GM19467 (cell line): Measurements from ENCODE around the gene ABCC9.
"Not testable (repeated sequence)": the region's sequence is repeated elsewhere in the genome, so short reads cannot be mapped to it uniquely, and the experiment has no call there.

Experiments used
- ATAC-seq: cut with Tn5 transposase; IDR thresholded peaks from one replicate; pipeline ENCODE4 v1.9.1; 2021; ENCODE audit warnings: mild to moderate bottlenecking, moderate library complexity; ENCODE audit not compliant: unreplicated experiment

ABCC9 gene

DNA sequence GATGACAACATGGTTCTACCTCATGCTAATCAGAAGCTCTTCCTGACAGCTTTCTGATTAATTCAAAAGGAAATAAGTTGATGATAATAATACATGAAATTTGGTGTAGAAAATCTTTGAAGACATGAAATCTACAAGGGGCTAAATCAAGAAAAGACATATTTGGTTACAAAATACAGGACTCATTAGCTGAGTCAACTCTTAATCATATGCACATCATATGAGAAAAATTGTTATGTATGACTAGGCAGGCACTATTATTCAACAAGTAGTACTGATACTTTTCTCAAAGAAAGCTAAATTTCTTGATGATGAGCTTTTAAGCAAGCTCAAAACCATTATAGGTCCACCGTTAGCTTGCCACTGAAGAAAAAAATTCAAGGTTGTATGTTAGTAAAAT, 7.1 kb downstream of the ABCC9 start:
- ATAC-seq: no peak

GRCh38 chr12:21933656-21934055, 7.6 kb downstream of the ABCC9 start:
- ATAC-seq: no peak

DNA sequence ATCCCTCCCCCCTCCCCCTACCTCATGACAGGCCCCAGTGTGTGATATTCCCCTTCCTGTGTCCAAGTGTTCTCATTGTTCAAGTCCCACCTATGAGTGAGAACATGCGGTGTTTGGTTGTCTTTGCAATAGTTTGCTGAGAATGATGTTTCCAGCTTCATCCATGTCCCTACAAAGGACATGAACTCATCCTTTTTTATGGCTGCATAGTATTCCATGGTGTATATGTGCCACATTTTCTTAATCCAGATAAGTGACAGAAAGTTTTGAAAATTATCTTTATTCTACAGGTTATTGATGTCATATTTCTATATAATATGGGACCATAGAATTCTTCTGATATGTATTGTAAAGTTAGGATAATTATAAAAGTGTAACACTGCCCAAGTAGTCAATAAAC, 11.3 kb downstream of the ABCC9 start:
- not testable (repeated sequence) for ATAC-seq

DNA sequence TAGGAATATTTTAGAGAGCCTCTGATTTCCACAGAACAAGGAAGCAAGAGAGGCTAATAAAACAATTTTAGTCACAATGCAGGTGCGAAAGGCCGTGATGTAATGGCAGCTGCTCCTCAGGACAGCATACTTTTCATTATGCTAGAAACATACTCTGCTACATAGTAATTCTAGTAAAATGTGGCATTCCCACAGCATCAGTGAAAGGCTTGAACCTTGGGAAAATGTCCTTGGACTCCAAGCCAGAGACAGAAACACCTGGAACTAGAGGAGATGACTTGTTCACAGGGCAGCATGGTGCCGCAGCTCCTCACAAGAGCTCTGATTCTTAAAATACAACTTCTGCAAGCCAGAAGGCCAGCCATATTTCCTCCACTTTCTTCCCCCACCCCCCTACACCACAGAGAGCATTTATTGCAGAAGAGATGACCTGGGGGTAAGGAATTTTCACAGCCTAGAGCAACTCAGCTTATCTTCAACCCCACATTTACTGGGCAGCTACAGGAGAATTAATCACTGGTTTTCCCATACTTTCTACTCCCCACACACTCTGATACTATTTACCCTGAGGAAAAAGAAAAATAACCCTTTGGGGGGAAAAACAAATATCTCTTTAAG, 15.8 kb downstream of the ABCC9 start:
- no peak for ATAC-seq

DNA sequence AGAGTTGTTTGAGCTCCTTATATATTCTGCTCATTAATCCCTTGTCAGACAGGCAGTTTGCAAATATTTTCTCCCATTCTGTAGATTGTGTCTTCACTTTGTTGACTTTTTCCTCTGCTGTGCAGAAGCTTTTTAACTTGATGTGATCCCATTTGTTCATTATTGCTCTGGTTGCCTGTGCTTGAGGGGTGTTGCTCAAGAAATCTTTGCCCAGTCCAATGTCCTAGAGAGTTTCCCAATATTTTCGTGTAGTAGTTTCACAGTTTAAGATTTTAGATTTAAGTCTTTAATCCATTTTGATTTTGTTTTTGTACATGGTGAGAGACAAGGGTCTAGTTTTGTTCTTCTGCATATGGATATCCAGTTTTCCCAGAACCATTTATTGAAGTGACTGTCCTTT, 19.8 kb downstream of the ABCC9 start:
- no peak for ATAC-seq

GRCh38 chr12:21918456-21918855, 22.8 kb downstream of the ABCC9 start:
- ATAC-seq: no peak

- no peak for ATAC-seq
Measured at GRCh38 chr12:21913823-21914222, 27.4 kb downstream of the ABCC9 start.

DNA sequence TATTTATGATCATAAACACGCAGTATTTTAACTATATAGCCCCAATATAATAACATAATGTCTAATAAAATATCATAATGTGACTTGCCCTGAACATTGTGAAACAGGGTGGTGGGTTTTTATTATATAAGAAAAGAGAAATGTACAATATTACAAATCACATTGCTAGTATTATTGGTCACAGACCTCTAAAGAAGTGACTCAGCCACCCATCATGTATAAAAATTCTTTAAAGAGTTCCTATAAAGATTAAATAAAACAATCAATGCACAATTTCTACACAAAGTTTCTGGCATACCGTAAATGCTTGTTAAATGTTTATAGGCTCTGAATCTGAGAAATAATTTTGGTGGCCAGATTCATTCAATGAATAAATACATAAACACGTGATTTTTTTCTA, 28.9 kb downstream of the ABCC9 start:
- ATAC-seq: no peak

DNA sequence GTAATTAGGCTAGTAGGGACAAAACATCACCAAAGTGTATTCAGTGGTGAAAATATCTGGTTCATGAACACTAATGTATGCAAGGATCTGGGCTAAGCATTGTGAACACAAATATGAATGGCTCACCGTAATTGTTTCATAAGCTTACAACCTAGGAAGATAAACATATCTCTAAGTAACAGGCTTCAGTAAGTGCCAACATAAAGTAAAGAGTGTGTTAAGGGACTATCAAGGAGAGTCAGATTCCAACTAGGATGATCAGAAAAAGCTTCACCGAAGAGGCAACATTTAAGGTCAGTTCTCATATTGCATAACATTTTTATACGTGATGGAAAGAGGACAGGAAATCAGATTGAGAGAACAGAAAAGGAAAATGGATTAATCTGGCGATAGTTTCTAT, 29.4 kb downstream of the ABCC9 start:
- ATAC-seq: no peak

DNA sequence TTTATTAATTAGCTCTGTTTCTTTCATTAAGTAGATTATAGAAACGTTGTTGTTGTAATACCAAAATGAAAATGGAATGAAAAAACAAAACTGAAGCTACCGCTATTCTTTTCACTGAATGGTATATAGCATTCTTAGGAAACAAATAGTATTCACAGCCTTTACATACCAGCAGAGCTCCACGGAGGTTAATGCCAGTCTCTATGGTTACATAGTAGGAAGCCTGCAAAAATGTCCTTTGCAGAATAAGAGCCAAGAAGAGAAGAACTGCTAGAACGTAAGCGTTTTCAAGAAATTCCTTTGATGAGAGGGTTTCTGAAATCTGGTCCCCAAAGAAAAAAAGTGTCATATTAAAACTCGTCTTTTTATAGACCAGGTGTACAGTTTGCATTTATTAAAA, 30.6 kb downstream of the ABCC9 start:
- no peak for ATAC-seq

- ATAC-seq: no peak
Measured at GRCh38 chr12:21907948-21908837, 33.0 kb downstream of the ABCC9 start.

- ATAC-seq: peak; percentile 95
Measured at GRCh38 chr12:21906919-21907493, 34.2 kb downstream of the ABCC9 start.

GRCh38 chr12:21899532-21899931, 41.7 kb downstream of the ABCC9 start:
- ATAC-seq: not testable (repeated sequence)

DNA sequence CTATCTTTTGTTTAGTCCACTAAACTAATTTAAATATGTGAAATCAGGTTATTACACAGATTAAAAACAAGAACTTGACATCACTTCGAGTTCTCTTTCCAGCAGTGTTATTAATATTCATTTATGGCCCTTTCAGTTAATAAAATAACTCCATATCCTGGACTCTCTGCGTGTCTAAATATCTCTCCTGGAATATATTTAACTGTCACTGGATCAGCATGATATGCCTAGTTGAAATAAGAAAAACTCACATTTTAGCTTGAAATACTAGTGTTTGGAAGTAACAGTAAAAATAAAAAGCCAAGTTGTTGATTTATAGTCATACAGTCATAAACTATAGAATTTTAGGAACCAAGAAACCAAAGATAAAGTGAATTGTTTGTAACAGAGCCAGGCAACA, 45.6 kb downstream of the ABCC9 start:
- ATAC-seq: no peak

DNA sequence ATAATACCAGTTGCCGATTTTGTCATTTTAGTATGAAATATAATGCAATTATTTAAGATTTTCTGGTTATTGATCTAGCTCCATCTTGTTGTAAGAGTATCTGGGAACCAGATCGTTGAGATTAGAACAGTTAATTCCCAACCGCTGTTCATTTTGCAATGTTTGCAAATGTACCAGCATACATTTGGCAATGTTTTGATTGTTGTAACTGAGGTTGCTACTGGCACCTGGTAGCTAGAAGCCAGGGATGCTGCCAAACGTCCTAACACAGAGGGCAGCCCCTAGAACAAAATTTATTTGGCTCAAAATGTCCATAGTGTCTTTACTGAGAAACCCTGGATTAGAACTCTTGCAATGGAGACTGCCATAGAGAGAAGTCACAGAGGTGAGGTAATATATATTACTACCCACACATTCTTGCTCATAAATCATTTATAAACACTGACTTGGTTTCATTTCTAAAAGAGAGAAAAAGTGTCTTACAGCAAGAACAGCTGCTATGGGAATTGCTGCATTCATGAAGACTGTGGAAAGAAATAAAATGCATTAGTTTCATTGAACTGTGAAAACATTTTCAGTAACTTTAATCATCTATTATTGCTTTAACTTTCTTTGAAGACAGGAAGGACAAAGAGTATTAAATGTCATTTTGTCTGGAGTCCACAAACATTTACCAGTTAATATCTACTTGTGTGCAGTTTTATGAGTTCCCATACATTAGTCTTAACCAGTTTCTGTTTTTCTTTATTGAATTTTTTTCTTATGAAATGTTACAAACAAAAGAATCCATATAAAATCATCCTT, 46.2 kb downstream of the ABCC9 start:
- ATAC-seq: peak; percentile 56

- no peak for ATAC-seq
Measured at GRCh38 chr12:21893924-21894323, 47.3 kb downstream of the ABCC9 start.

- ATAC-seq: no peak
Measured at GRCh38 chr12:21892341-21892740, 48.9 kb downstream of the ABCC9 start.

DNA sequence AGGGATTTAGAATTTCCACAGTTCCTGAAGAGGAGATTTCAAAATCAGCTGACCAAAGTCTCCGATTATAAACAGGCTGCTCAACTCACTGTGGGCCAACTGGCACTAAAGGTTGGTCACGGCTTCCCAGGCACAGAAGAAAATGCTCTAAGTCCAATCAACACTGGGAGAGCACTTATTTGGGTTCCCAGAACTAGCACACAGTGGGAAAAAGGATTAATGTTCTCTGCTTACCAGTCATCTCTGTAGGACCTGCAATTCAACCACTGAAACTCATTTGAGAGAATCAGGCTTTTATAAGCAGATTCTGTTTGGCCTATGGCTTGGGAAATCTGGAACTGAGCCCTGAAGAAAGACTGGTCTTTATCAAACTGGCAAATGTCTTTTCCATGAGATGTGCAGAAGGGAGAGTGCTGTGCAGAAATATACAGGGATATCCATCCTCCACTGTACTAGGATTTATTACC, 49.4 kb downstream of the ABCC9 start:
- no peak for ATAC-seq

GRCh38 chr12:21888276-21888863, 52.9 kb downstream of the ABCC9 start:
- ATAC-seq: no peak

DNA sequence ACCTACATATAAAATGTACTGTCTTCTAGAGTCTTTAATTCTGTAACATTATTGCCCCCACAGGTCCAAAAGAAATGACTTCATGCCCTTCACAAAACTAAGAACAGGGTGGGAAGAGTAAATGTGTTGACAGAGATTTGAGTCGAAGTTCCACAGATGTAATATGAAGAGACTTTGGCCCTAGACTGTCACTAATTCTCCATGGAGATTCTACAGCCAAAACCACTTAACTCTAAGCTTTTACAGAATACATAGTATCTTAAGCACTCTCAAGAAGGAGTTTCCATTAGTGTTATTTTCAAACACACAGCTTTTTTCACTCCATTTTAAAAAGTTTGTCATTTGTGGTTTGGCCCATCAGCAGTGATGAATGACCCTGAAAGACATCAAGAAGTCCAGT, 56.3 kb downstream of the ABCC9 start:
- no peak for ATAC-seq

DNA sequence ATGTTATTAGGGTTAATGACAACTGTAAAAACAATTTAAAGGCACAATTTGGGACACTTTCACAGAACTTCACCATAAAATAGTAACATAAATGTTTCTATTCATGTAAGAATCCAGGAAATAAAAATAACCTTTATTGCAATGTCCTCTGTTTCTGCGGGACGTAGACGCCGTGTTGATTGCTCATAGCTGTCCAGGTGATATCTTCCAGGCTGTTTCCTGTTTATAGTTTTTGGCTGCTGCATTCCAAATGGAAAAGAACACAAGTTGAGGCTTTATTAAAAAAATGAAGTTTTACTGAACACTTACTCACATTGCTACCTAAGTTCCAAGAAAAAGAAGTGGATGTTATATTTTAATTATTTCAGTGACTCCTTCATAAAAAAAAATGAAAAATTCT, 58.6 kb downstream of the ABCC9 start:
- no peak for ATAC-seq
